GM18517 (cell line): Measurements from ENCODE around the gene RGS3.
"Not testable (repeated sequence)": the region's sequence is repeated elsewhere in the genome, so short reads cannot be mapped to it uniquely, and the experiment has no call there.

Source experiments
- ATAC-seq: cut with Tn5 transposase; IDR thresholded peaks from one replicate; pipeline ENCODE4 v1.9.1; 2021; ENCODE audit warnings: mild to moderate bottlenecking, moderate library complexity; ENCODE audit not compliant: unreplicated experiment

RGS3 gene

GRCh38 chr9:113486327-113486726, 22.8 kb downstream of the RGS3 start:
- no peak for ATAC-seq

DNA sequence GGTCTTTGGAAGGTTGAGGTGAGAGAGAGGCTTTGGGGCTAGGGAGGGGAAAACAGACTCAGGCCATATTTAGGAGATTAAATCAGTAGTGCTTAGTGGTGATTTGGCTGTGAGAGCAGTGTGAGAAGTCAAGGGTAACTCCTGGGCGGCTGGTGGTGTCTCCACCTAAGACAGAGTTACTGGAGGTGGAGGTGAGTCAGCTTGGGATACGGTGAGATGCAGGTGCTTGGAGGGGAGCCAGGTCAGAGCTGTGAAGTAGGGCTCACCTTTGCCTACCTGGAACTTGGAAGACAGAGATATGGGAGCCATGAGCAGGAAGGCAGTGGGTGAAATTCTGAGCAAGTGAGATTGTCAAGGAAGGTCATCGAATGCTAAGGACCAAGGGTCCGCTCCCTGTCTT, 24.5 kb downstream of the RGS3 start:
- ATAC-seq: no peak

GRCh38 chr9:113488490-113488889, 25.0 kb downstream of the RGS3 start:
- ATAC-seq: no peak

DNA sequence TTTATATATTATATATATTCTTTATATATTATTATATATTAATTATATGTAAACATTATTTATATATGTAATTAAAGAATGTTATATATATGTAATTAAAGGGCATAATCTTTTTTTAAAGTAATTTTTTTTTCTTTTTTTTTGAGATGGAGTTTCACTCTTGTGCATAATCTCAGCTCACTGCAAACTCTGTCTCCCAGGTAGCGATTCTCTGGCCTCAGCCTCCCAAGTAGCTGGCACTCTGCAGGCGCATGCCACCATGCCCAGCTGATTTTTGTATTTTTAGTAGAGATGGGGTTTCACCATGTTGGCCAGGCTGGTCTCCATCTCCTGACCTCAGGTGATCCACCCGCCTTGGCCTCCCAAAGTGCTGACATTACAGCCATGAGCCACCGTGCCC, 27.6 kb downstream of the RGS3 start:
- ATAC-seq: not testable (repeated sequence)

DNA sequence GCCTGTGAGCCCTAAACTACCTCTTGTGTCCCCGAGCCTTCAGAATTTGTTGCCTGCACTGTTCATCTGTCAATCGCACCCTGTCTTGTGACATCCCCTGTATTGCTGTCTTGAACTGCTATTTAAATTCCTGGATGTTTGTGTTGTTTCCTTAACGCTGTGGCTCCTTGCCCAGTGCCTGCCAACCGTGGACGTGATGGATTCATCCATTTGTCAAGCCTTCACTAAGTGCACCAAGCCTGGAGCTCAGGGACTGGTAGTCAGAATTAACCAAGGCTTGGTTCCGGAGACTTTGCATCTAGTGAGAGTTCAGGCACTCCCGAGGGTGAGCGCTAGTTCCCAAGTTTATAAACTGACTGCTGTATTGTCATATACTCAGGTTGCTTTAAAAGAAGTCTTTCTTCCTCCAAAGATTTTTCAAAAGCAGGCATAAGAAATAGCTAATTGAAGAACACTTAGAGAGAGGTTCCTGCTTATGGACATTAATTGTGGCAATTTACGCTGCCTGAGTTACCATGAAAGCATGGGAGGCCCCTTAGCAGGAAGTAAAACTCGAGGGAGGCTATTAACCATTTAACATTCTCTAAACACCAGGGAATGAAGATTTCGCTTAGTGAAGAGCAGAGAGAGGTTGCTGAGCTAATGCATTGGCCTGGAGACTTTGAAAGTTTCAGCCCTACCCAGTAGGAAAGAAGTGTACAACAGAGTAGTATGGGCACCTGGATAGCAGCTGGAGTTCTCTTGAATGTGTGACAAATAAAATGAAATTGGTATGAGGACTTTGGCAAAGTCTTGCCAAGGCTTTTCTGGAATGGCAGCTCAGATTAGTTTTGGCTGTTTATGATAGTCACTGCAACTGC, 29.0 kb downstream of the RGS3 start:
- ATAC-seq: no peak

DNA sequence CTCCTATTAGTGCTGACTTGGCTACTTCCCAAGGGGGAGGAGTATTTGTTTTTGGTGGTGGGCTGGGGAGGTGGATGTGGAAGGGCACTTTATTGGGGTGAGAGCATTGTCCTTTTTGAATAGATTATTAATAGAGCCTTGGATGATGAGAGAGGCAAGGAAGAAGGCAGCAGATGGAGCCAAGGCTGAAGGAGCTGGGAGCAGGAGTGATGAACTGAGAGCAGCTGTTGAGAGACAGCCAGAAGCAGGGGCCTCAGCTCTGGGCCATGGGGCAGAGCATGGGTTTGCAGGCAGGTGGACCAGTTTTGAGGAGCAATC, 29.6 kb downstream of the RGS3 start:
- no peak for ATAC-seq

DNA sequence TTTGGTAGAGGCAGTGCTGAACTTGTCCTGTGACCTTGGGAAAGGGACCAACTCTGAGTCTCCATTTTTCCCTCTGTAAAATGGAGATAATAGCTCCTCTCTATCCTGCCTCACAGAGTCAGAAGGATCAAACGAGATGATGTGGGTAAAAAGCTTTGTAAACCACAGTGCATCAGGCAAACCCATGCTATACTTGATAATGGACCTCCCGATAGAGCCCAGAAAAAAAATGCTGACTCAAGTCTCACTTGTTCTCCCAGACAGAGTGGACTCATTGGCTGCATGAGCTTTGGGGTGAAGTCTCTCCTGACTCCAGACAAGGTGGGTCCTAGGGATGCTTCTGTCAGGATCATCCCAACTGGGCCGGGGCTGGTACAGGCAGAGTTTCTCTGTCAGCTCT, 32.0 kb downstream of the RGS3 start:
- ATAC-seq: no peak

- no peak for ATAC-seq
Observed at GRCh38 chr9:113497051-113497450, 33.5 kb downstream of the RGS3 start.

DNA sequence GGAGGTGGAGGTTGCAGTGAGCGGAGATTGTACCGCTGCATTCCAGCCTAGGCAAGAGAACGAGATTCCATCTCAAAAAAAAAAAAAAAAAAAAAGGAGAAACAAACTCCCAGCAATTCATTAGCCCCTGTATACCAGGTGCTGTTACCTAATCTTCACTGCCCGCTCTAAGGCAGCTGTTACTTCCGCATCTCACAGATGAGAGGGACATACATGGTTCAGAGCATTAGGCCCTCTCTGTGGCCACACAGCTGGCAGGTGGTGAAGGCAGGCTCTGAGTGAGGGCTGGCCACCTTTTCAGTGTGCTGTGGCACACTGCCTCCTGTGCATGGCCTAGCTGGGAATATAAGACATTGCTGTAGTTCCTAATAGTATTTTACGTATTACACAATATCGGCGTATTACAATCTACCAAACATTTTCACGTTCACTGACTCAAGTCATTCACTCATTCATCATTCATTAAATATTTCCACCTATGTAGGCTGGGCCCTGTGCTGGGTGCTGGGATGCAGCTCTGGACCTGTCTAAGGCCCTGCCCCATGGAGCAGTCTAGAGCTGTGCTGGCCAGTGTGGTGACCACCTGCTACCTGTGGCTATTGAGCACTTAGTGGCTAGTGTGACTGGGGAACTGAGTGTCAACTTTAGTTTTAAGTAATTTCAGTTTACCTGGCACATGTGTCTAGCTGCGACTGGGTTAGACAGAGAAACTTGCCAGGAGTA, 35.8 kb downstream of the RGS3 start:
- no peak for ATAC-seq

GRCh38 chr9:113499876-113500497, 36.5 kb downstream of the RGS3 start:
- ATAC-seq: no peak

GRCh38 chr9:113501129-113501686, 37.7 kb downstream of the RGS3 start:
- ATAC-seq: no peak

DNA sequence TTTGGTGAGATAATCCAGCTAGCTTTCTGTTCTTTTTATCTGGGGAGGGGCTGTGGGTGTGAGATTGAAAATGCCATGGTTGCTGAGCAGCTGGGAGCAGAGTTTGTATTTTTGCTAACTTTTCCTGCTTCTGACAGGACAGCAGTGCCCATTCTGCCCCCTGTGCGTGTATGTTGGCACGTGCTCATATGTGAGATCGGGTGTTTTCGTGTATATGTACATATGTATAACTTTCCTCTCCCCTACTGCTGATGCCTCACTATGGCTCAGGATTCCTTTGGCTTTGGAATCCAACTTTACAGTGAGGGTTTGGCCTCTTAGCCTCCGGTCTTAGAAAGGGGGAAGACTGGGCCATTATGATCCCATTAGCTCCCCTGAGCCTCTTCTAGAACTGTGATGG, 38.3 kb downstream of the RGS3 start:
- ATAC-seq: no peak

- ATAC-seq: no peak
Observed at GRCh38 chr9:113502427-113503034, 39.0 kb downstream of the RGS3 start.

DNA sequence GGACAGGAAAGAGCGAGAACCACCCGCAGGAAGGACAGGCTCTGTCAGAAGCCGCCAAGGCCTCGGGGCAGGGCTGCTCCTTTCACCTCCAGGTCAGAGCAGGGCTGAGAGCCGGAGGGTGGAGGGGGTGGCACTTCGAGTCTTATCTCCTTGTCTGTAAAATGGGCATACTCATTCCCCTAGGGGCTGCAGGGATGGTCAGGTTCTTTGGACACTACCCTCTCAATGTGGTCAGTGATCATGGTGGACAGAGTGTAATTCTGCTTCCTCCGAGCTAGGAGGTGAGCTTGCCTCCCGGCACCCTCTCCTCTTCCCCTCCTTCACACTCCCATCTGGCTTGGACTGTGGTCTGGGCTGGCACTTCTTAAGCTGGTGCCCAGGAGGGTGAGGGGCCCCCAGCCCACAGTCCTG, 39.6 kb downstream of the RGS3 start:
- no peak for ATAC-seq

- no peak for ATAC-seq
Observed at GRCh38 chr9:113503613-113504211, 40.2 kb downstream of the RGS3 start.

- ATAC-seq: no peak
Observed at GRCh38 chr9:113504725-113505590, 41.4 kb downstream of the RGS3 start.

- no peak for ATAC-seq
Observed at GRCh38 chr9:113506090-113506589, 42.6 kb downstream of the RGS3 start.

GRCh38 chr9:113507256-113507655, 43.7 kb downstream of the RGS3 start:
- no peak for ATAC-seq

DNA sequence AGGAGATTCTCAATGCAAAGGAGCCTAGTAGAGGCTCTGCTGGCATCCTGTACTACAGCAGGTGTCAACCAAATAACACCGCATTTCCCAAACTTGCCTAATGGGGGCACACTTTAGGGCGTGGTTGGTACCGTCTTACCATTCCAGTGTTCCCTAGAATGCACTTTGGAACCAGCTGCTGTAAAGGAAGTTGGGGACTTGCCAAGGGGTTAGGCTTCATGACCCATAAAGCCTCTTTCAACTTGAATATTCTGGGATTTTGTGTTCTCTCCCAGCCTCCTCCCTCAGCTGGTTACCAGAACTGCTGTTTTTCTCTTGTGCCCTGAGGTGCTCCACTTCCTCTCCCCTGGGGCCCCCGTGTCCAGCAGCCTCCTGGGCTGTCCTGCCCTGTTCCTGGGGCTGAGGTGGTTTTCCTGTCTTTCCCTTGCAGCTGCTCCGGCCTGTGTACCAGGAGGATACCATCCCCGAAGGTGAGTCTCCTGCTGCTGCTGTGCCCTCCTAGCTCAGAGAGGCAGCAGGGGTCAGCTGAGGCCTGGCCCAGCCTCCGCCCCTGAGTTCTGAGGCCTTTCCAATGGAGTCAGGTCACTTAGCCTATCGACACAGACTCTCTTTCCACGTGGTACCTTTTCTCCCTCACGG, 44.7 kb downstream of the RGS3 start:
- no peak for ATAC-seq
